Left lung (tissue), 10 donors: ENCODE data around the gene DLL4. TPM values are rescaled to one million over a fixed set of nuclear protein-coding genes. Genes with fewer than 3 reads are reported as not detected.

Source experiments
- ATAC-seq: fragments of 200-7000 bp; cut with Tn5 transposase; one replicate; pipeline ENCODE4 v1.9.1; 2020; ENCODE audit warnings: moderate library complexity
- DNase-seq, 4 donors: peaks; one replicate each; pipeline ENCODE4 v3.0.0-alpha.2; 2013 to 2020
- H3K27ac ChIP-seq, 2 donors: fragments of 200-600 bp; sonication (generic) in 1 of 2; one replicate each; pipeline versions ENCODE4 v1.5.0 to v1.8.0; 2020 to 2021
- H3K27me3 ChIP-seq, 2 donors: fragments of 200-600 bp; sonication (generic) in 1 of 2; one replicate each; pipeline versions ENCODE4 v1.5.0 to v1.8.0; 2020 to 2021
- H3K36me3 ChIP-seq, 2 donors: fragments of 200-600 bp; sonication (generic) in 1 of 2; one replicate each; pipeline versions ENCODE4 v1.5.0 to v1.8.0; 2020 to 2021
- H3K4me1 ChIP-seq, 2 donors: fragments of 200-600 bp; one replicate each; pipeline ENCODE4 v1.8.0; 2021
- H3K4me3 ChIP-seq, 2 donors: fragments of 200-600 bp; sonication (generic) in 1 of 2; one replicate each; pipeline versions ENCODE4 v1.5.0 to v1.8.0; 2020 to 2021; ENCODE audit warnings: mild to moderate bottlenecking in 1 of 2
- H3K9me3 ChIP-seq, 2 donors: fragments of 200-600 bp; sonication (generic) in 1 of 2; one replicate each; pipeline versions ENCODE4 v1.5.0 to v1.8.0; 2020 to 2021
- CTCF ChIP-seq, 2 donors: fragments of 200-600 bp; sonication (generic) in 1 of 2; IDR thresholded peaks; one replicate each; pipeline versions ENCODE4 v1.5.0 to v1.8.0; 2021; ENCODE audit warnings: antibody characterized with exemption in 2 of 2
- intact Hi-C, 2 donors: fragments of 100-400 bp; cut with DNase I; formaldehyde crosslinking; loops; one replicate each; pipeline versions ENCODE4 v1.11.2 to v1.14.2; 2022
- polyA plus RNA-seq, 6 donors: library from polyadenylated mRNA; unstranded; fragments of 120-200 nt; gene quantifications; one replicate each; pipeline ENCODE4 v1.2.1, GENCODE V29; 2013; ENCODE audit not compliant: insufficient read length in 6 of 6
- total RNA-seq, 2 donors: library from RNA; stranded (reverse); fragmentation: NEBNext Ultra II Directional; extraction: Animal tissue kit (Norgen Biotek cat#: 25700); gene quantifications; one replicate each; pipeline ENCODE4 v1.2.1, GENCODE V29; 2021
- donor health status: DM: no; HTN: yes; CAD: no.
- donor health status: DM: no; HTN: no; CAD: no.

The DLL4 gene
- total and polyA plus RNA-seq, 8 donors = 10.4 to 23.7 (median 18.7) TPM

- intact Hi-C loops = no loop called here
Measured at GRCh38 chr15:40930430-40931299, 1.5 kb downstream of the DLL4 start.

GRCh38 chr15:40931300-40932142 lies 2.4 kb downstream of the DLL4 start:
- H3K27me3 ChIP-seq = peaks cover 33 to 63% of the 10 kb centered on the region in 2 donors
- intact Hi-C loops = no loop called here
- DNase-seq (no peak), ATAC-seq (no peak)
- TF ChIP-seq CTCF (IDR thresholded peaks at IDR 0.05) = no peak
- H3K36me3 ChIP-seq = peaks cover 0 to 6% of the 10 kb centered on the region in 2 donors
- no peaks in the 10 kb centered on the region for H3K9me3 ChIP-seq
- peak overlapping the region; percentile 48 to 55 for H3K4me3 ChIP-seq
- H3K4me1 ChIP-seq = peaks cover 27 to 95% of the 10 kb centered on the region in 2 donors
- peak overlapping the region; percentile 41 to 45 for H3K27ac ChIP-seq

More at GRCh38 chr15:40930430-40931299, 1.5 kb downstream of the DLL4 start:
- H3K27ac ChIP-seq = peak overlapping the region; percentile 70 to 73
- H3K36me3 ChIP-seq = peaks cover 0 to 4% of the 10 kb centered on the region in 2 donors
- no peaks in the 10 kb centered on the region for H3K9me3 ChIP-seq
- peak overlapping the region; percentile 48 to 55 for H3K4me3 ChIP-seq
- ATAC-seq (peak; percentile 24), DNase-seq (peak in 3 of 4 donors; percentile 58 to 82 (median 77))
- H3K27me3 ChIP-seq = peaks cover 42 to 72% of the 10 kb centered on the region in 2 donors
- H3K4me1 ChIP-seq = peaks cover 36 to 97% of the 10 kb centered on the region in 2 donors
- TF ChIP-seq CTCF (IDR thresholded peaks at IDR 0.05) = peak; percentile 21 to 23

GRCh38 chr15:40932156-40932555 lies 3.0 kb downstream of the DLL4 start:
- peaks cover 25 to 95% of the 10 kb centered on the region in 2 donors for H3K4me1 ChIP-seq
- no peak for TF ChIP-seq CTCF (IDR thresholded peaks at IDR 0.05)
- DNase-seq (no peak), ATAC-seq (peak; percentile 4)
- H3K36me3 ChIP-seq = peaks cover 0 to 8% of the 10 kb centered on the region in 2 donors
- peak overlapping the region; percentile 41 to 45 for H3K27ac ChIP-seq
- no peaks in the 10 kb centered on the region for H3K9me3 ChIP-seq
- intact Hi-C loops = no loop called here
- H3K27me3 ChIP-seq = peaks cover 27 to 57% of the 10 kb centered on the region in 2 donors
- H3K4me3 ChIP-seq = peak overlapping the region in 1 of 2 donors; percentile 48

- DNase-seq (peak in 1 of 4 donors; percentile 60), ATAC-seq (peak; percentile 34)
- H3K4me3 ChIP-seq = peak overlapping the region in 1 of 2 donors; percentile 48
- H3K36me3 ChIP-seq = peaks cover 0 to 11% of the 10 kb centered on the region in 2 donors
- H3K27ac ChIP-seq = peak overlapping the region; percentile 41 to 45
- H3K4me1 ChIP-seq = peaks cover 25 to 94% of the 10 kb centered on the region in 2 donors
- no peak for TF ChIP-seq CTCF (IDR thresholded peaks at IDR 0.05)
- intact Hi-C loops = no loop called here
- H3K27me3 ChIP-seq = peaks cover 19 to 50% of the 10 kb centered on the region in 2 donors
- H3K9me3 ChIP-seq = no peaks in the 10 kb centered on the region
Measured at GRCh38 chr15:40932649-40933516, 3.7 kb downstream of the DLL4 start.
